HL-60 (cell line): Measurements from ENCODE around the gene IL31RA.

Experiments used
- POLR2AphosphoS5 ChIP-seq: IDR thresholded peaks from 2 replicates; pipeline ENCODE4 v1.6.1; 2012; ENCODE audit warnings: low read depth
- TF ChIP-seq, protein P1 (sequence below): IDR thresholded peaks from one replicate; pipeline ENCODE4 v1.5.1; 2011; ENCODE audit warnings: low read length, control low read depth, inconsistent platforms; ENCODE audit not compliant: insufficient read depth

DNA sequence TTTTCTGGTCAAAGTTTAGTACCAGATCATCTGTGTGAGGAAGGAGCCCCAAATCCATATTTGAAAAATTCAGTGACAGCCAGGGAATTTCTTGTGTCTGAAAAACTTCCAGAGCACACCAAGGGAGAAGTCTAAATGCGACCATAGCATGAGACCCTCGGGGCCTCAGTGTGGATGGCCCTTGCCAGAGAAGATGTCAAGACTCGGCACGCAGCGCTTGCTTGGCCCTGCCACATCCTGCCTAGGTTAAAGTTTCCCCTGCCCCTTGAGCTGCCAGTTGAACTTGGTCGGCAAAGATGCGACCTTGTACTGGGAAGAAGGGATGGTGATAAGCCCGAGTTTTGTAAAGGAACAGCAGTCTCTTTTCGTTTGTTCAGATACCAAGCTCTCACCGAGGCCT is 65.8 kb downstream of the IL31RA start:
- TF ChIP-seq, protein P1, sequence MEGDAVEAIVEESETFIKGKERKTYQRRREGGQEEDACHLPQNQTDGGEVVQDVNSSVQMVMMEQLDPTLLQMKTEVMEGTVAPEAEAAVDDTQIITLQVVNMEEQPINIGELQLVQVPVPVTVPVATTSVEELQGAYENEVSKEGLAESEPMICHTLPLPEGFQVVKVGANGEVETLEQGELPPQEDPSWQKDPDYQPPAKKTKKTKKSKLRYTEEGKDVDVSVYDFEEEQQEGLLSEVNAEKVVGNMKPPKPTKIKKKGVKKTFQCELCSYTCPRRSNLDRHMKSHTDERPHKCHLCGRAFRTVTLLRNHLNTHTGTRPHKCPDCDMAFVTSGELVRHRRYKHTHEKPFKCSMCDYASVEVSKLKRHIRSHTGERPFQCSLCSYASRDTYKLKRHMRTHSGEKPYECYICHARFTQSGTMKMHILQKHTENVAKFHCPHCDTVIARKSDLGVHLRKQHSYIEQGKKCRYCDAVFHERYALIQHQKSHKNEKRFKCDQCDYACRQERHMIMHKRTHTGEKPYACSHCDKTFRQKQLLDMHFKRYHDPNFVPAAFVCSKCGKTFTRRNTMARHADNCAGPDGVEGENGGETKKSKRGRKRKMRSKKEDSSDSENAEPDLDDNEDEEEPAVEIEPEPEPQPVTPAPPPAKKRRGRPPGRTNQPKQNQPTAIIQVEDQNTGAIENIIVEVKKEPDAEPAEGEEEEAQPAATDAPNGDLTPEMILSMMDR, result no peak
- no peak for TF ChIP-seq POLR2AphosphoS5
